Measurements from ENCODE around the gene RSL1D1.

DNA sequence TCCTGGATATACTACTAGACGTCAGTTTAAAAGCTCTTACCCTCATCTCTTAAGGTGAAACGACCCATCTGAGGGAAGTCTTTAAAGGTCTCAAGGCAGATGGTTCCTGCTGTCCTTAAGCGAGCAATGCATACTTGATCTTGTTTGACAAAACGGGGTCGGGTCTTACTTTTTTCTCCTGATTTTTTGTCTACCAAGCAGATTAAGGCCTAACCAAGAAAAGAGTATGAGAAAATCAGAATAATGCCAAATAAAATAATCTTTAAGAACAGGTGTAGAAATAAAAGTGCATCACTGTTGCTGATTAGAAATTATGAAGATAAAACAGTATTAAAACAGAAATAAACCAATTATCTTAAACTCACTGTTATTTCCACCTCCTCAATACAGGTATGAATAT lies 24.4 kb upstream of the RSL1D1 start:
- TF ChIP-seq, protein P1, sequence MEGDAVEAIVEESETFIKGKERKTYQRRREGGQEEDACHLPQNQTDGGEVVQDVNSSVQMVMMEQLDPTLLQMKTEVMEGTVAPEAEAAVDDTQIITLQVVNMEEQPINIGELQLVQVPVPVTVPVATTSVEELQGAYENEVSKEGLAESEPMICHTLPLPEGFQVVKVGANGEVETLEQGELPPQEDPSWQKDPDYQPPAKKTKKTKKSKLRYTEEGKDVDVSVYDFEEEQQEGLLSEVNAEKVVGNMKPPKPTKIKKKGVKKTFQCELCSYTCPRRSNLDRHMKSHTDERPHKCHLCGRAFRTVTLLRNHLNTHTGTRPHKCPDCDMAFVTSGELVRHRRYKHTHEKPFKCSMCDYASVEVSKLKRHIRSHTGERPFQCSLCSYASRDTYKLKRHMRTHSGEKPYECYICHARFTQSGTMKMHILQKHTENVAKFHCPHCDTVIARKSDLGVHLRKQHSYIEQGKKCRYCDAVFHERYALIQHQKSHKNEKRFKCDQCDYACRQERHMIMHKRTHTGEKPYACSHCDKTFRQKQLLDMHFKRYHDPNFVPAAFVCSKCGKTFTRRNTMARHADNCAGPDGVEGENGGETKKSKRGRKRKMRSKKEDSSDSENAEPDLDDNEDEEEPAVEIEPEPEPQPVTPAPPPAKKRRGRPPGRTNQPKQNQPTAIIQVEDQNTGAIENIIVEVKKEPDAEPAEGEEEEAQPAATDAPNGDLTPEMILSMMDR (IDR thresholded peaks at IDR 0.05; ENCODE audit: insufficient read depth, low read depth, low read length): no peak
- no peak for TF ChIP-seq EZH2 (IDR thresholded peaks at IDR 0.05; ENCODE audit: insufficient read depth, low read length)
